Uterus (tissue), 2 donors: ENCODE results near the gene CCDC78.

Experiments
- POLR2A ChIP-seq, 2 donors: fragments of 450-650 bp; IDR thresholded peaks; one replicate each; pipeline ENCODE4 v1.6.1; 2016; ENCODE audit warnings: antibody characterized with exemption in 2 of 2, mild to moderate bottlenecking in 1 of 2, moderate library complexity in 1 of 2
- TF ChIP-seq, protein P1 (sequence below), 4 experiments: fragments of 200-600 bp in 2 of 4; fragments of 450-650 bp in 2 of 4; sonication (generic) in 2 of 4; IDR thresholded peaks; one replicate each; pipeline ENCODE4 v1.5.1; 2016 to 2019; ENCODE audit warnings: antibody characterized with exemption in 4 of 4, mild to moderate bottlenecking in 2 of 4, moderate library complexity in 1 of 4

DNA sequence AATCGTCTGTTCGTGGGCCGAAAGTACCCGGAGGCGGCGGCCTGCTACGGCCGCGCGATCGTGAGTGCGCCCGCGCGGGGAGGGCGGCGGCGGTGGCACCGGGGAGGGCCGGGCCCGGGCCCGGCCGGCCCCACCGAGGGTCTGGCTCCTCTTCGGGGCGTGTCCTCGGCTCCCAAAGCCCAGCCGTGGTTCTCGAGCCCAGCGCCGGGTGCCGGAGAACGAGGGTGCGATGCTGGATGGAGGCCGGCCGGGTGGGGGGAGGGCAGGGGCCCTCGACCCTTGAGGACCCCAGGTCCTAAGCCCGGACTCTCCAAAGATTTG, 45.7 kb downstream of the CCDC78 start:
- TF ChIP-seq, protein P1, sequence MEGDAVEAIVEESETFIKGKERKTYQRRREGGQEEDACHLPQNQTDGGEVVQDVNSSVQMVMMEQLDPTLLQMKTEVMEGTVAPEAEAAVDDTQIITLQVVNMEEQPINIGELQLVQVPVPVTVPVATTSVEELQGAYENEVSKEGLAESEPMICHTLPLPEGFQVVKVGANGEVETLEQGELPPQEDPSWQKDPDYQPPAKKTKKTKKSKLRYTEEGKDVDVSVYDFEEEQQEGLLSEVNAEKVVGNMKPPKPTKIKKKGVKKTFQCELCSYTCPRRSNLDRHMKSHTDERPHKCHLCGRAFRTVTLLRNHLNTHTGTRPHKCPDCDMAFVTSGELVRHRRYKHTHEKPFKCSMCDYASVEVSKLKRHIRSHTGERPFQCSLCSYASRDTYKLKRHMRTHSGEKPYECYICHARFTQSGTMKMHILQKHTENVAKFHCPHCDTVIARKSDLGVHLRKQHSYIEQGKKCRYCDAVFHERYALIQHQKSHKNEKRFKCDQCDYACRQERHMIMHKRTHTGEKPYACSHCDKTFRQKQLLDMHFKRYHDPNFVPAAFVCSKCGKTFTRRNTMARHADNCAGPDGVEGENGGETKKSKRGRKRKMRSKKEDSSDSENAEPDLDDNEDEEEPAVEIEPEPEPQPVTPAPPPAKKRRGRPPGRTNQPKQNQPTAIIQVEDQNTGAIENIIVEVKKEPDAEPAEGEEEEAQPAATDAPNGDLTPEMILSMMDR (IDR thresholded peaks at IDR 0.05), result no peak
- no peak for TF ChIP-seq POLR2A (IDR thresholded peaks at IDR 0.05)
